GM19372 (cell line): ENCODE data around the gene LZTS2.
A peak's percentile ranks its signal among the peaks of the same experiment; 100 is the strongest.
"Not testable (repeated sequence)": the region's sequence is repeated elsewhere in the genome, so short reads cannot be mapped to it uniquely, and the experiment has no call there.

ENCODE experiments used
- ATAC-seq: cut with Tn5 transposase; IDR thresholded peaks from one replicate; pipeline ENCODE4 v1.9.1; 2021; ENCODE audit warnings: mild to moderate bottlenecking, low read depth, moderate library complexity; ENCODE audit not compliant: unreplicated experiment

LZTS2 gene

DNA sequence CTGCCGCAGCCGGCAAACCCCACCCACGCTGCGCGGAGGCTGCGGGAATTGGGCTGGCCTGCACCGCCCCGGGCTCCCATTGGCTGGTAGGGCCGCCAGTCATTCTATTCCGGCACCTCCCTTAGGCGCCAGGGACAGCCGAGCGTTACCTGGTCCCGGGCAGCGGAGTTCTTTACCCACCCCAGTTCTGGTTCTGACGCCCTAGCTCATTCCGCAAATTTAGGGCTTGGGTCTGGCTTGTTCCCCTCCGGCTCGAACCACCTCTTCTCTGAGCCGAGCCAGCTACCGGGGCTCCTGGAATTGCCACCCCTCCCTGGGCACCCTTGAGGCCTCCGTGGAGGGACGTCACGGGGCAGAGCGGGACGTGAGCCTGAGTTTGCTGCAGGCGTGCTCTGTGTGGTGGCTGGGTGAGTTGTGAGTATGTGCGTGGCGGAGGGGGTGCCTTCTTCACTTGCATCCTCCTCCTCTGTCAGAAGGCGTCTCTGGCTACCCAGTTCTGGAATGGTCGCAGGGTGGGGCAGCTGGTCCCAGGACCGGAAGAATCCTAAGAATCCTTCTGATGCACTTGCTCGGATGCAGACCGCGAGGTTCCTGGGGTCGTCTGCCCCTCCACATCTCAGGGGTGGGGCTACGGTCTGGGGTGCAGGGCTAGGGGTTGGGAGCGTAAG, 31.7 kb downstream of the LZTS2 start, which contains the start of the genes PDZD7 and SFXN3:
Gene PDZD7, minus strand, starts transcription at position 2 of the 668 bp plus-strand sequence. CDS start 910 bp downstream, outside the sequence.
Gene SFXN3, plus strand, starts transcription at position 107 of the 668 bp plus-strand sequence. CDS start 3,461 bp downstream, outside the sequence.
- ATAC-seq = peak; percentile 89

DNA sequence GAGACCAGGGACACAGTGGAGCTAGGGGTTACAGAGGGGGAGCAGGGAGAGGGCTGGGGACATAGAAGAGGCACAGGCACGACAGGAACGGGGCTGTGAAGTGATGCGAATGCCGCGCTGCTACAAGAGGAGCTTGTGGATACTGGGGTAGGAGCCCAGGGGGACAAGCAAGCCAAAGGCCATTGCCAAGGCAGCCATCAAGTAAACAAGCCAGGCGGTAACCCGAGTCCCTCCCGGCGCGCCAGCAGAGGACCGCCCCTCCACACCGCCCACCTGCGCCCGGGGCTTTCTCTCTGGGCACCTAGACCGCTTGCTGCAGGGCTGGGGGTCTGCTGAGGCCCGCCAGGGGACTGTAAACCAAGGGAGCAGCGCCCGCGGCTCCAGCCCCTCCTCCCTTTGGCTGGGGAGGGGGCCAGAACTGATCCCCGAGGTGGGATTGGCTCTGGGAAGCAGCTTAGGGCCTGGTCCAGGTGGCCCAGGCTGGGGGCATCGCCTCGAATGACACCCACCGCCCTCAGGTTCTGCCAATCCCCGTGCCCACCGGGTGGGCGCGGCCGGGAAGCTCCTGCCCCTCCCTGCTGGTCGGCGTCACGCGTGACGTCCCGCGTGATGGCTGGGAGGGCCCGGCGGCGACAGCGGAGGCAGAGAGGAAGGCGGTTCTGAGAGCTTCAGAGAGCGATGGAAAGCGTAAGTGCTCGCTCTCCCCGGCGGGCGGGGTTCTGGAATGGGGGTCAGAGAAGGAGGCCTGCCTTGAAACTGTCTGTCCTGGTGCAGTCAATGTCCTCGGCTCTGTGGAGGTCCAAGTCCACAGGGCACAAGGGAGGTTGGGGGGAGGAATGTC, 32.4 kb downstream of the LZTS2 start:
- ATAC-seq = no peak

DNA sequence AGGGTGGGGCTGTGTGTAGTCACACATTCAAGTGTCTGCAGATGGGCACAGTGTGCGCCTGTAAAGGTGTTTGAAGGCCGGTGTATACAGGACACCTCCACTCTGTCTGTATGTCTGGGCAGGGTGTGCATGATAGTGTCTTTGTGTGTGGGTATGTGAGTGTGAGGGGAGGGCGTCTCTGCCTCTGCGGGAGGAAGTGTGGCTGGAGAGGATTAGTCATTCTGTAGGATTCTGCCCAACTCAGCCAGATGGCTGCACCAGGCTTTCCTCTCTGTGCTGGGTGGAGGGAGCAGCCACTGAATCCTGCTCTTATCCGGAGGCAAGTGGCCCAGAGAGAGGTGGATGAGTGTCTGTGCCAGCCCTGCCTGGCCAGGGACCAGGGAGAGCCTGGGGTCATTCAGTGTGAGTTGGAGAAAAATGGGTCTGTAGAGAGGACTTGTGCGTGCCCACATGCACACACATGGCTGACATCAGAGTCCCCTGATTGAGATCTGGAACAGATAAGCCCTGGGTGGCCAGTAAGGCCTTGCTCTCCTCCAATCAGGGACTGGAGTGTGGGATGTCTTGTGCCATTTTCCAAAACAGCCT, 33.1 kb downstream of the LZTS2 start:
- ATAC-seq = no peak

DNA sequence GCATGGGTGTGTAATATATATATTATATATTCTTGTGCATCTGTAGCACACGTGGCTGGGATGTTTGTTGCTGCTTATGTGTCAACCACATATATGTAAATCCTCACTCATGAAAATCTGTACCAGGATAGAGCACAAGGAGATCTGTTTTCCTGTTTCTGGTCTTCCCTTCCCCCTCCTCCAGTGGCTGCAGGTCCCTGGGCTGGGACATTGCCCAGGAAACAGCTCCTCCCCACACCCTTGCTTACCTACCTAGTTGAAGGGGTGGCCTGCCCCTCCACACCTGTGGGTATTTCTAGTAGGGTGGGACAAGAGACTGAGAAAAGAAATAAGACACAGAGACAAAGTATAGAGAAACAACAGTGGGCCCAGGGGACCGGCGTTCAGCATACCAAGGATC, 33.7 kb downstream of the LZTS2 start:
- no peak for ATAC-seq

- not testable (repeated sequence) for ATAC-seq
Observed at GRCh38 chr10:101034404-101034803, 34.8 kb downstream of the LZTS2 start.

- no peak for ATAC-seq
Observed at GRCh38 chr10:101035314-101035713, 35.7 kb downstream of the LZTS2 start.

- no peak for ATAC-seq
Observed at GRCh38 chr10:101035916-101036702, 36.5 kb downstream of the LZTS2 start.

- no peak for ATAC-seq
Observed at GRCh38 chr10:101036726-101037125, 37.1 kb downstream of the LZTS2 start.

DNA sequence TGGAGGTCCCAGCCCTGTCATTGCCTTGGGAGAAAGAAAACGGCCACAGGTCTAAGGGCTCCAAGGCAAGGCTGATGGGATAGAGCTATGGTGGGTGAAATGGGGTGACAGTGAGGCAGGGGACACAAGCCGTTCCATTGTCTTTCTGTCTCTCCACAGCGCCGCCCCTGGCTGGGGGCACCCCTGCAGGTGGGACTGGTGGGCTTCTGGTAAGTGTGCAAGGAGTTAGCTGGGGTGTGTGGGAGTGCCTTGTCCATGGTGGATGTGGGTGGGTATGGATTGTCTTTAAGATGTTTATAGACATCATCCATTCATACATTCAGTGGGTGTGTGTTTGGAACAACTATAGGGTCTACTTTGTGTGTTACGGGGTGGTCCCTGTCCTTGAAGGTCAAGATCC, 38.9 kb downstream of the LZTS2 start:
- no peak for ATAC-seq

DNA sequence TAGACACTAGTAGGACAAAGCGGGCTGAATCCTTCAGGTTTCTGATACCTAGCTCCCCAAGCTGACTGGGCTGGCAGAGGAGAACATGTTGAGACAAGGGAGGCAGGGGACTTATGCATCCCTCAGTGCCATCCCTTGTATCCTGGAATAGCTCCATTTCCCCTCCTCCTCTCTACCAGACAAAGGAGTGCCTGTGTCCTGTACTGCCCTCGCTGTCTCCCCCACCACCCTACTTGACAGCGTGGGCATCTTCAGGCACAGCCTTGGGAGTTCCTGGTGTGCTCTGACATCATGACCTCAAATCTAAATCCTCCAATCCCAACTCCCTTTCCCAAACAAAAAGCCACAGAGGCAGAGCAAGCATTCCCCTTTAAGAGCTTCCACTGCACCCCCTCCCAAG, 40.5 kb downstream of the LZTS2 start:
- no peak for ATAC-seq

GRCh38 chr10:101040851-101041250, 41.2 kb downstream of the LZTS2 start:
- ATAC-seq = no peak

DNA sequence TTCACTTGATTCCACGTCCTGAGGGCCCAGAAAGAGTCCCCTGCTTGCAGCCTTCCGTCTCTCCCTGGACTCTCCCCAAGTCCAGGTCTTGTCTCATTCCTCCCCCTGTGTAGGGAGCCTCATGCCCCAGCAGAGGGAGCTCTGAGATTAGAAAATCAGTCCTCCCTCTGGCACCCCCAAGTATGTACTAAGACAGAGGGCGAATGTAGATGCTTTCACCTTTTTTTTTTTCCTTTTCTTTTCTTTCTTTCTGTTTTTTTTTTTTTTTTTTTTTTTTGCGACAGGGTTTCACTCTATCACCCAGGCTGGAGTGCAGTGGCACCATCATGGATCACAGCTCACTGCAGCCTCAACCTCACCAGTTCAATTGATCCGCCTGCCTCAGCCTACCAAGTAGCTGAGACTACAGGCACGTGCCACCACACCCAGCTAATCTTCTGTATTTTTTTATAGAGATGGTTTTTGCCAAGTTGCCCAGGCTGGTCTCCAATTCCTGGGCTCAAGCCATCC, 41.7 kb downstream of the LZTS2 start:
- ATAC-seq = no peak

DNA sequence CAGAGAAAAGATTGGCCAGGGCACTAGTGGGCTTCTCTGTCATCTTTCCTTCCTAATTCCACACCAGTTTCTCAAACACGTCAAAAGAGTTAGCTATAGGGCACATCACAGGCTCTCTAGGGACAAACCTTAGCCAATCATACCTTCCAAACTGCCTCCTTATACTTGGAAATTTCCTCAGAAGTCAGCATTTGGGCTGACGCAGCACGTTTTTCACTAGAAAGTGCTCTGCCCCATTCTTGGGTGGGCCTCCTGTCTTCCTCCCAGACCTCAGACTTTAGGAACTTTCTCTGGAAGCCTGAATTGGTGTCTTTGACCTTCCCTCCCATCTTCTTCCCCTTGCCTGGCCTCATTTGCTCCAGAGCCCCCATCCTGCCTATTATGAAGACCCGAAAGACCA, 42.5 kb downstream of the LZTS2 start:
- no peak for ATAC-seq

DNA sequence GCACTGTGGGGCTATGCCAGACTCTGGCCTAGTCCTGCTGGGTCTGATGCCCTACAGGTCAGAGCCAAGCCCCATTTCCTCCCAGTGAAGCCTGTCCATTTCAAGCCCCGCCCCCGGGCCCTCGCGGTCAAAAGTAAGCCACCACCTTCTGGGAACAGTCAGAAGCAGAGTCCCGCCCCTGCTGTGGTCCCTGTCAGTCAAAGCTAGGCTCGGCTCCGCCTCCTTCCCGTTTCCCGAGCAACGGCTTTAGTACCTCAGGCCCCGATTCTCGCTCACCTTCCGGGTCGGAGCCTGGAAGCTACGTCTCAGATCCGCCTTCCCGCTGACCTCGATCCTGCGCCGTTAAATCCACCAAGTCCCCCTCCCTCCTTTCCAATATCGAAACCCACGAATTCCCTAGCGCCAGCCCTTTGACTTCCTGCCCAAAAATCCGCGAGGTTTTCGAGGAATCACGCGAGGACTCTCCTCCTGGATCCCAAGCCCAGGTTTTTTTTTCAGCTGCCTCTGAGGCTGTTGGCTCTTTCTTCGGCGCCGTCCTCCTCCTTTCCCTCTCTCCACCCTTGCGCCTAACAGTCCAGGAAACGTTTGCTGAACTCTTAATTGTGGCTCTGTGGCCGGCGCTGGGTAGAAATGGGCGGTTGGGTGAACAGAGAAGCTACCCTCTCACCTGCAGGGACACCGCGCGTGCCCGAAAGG, 43.2 kb downstream of the LZTS2 start:
- peak; percentile 93 for ATAC-seq

GRCh38 chr10:101043363-101043707, 43.7 kb downstream of the LZTS2 start:
- no peak for ATAC-seq

- ATAC-seq = no peak
Observed at GRCh38 chr10:101044117-101044516, 44.5 kb downstream of the LZTS2 start.

DNA sequence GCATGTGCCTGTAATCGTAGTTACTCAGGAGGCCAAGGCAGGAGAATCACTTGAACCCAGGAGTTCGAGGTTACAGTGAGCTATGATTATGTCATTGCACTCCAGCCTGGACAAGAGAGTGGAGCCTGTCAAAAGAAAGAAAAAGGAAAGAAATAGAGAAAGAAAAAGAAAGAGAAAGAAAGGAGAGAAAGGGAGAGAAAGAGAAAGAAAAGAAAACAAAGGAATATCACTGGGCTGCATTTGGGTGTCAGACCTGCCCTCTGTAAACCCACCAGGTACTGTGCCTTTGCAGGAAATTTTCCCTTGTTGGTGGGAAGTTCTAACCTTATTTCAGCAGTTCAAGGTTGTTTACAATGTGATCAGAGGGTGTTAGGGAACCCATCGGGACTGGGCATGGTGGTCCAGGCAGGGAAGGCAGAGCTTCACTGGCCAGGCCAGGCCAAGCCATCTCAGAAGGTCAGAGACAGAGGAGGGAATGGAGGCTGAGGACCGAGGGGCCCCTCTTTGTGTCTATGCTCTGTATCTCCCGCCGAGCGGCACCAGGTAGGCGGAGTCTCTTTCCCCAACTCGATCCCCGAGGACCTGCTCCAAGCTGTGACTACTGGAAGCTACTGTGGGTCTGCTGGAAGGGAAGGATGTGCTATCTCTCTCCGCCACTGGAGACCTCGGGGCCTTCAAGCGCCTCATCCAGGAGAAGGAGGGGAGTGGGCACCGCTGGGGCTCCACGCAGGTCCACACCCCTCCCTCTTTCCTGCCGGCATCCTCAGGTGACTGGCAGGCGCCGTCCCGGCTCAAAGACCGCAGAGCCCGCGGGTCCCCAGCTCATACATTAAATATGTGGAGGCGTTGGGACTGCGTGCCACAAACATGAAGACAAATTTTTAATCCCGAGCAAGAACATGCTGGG, 47.0 kb downstream of the LZTS2 start:
- ATAC-seq = no peak

DNA sequence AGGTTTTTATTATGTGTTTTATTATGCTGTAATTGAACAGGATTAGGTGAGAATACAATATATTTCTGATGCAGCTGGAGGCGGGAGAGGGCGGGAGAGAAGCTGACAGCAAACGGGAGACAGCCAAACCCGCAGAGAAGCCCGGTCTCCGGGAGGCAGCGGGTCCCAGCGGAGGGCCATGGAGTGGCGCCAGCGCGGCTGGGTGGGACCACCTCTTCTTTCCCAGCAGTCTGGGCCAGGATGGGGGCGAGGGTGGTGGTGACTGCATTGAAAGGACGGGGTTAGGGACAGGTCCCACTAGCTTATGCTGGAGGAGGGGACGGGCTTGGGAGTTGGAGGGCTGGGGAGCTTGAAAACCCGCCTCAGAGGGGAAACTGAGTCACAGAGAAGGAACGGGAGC, 47.7 kb downstream of the LZTS2 start:
- no peak for ATAC-seq
